GM18519 (cell line): ENCODE data around the gene GORASP1.

Source experiments
- ATAC-seq: cut with Tn5 transposase; IDR thresholded peaks from one replicate; pipeline ENCODE4 v1.9.1; 2021; ENCODE audit warnings: mild to moderate bottlenecking, moderate library complexity; ENCODE audit not compliant: unreplicated experiment, low FRiP score

The GORASP1 gene

GRCh38 chr3:39141171-39141995 is 34.0 kb upstream of the GORASP1 start:
- no peak for ATAC-seq

DNA sequence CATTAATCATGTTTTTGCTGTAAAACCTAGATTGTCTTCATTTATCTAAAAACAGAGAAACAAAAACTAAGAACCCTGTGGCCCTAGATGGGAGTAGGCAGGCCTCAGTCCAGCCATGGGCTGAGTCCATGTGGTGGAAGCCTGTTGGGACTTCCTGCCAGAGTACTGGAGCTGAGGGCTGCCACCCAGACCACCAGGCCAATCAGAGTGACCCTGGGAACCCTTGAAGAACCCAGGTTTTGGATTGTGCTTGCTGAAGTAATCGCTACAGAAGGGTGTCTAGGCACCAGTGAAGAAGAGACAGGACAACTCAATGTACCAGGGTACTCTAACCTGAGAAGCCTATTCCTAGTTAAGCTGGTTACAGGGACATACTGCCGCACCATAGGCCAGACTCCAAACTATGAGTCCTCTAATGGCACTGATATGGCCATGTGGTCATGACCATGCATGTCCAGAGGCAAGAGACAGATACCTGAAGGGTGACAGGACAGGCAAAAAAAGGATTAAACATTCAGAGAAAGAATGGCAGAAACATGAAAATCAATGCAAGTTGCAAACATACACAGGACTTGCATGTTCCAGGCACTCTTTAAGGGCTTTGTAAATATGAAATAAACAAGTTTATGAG is 33.0 kb upstream of the GORASP1 start:
- no peak for ATAC-seq

DNA sequence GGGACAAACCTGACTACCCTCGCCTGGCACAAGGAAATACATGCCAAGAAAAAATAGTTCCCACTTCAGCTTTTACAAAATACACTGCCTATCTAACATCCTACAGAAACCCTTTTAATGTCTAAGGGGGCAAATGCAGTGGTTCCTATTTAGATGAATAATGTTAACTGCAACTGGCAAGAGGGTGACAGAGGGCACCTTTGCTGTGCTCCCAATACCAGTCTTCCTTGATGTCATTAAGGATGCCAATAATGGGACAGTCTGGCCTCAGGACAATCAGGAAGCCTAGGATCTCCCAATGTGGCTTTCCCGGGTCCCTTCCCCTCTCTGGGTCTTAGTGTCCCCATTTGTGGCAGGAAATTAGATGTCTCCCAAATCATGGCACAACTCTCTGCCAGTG is 32.0 kb upstream of the GORASP1 start:
- no peak for ATAC-seq

DNA sequence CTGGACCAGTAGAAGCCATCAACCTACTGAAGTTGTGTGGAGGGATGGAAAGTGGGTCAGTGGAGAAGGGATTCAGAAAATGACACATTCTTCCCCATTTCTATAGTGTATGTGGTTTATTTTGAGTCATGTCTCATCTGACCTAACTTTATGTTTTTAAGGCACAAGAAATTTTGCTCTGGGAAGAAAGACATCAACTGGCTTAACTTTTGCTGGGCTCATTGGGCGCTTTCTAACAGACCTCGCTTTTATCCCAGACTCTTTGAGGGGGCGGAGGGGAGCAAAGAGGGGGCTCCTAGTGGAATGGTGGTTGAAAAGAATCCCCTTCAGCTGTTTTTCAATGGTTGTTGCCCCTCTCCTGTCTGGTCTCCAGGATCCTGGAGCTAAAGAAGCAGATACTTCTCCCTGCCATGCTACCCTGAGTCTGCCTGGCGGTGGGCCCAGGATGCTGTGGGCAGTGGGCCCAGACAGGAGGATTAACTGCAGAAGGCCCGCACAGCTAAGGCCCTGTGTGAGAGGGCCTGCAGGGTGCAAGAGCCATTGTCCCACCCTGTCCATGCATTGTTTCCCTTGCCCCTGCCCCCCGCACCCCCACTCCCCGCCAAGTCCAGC is 31.5 kb upstream of the GORASP1 start:
- no peak for ATAC-seq

GRCh38 chr3:39137991-39138803 is 30.8 kb upstream of the GORASP1 start:
- no peak for ATAC-seq

- no peak for ATAC-seq
These were observed 30.1 kb upstream of the GORASP1 start for GRCh38 chr3:39137435-39137936.

DNA sequence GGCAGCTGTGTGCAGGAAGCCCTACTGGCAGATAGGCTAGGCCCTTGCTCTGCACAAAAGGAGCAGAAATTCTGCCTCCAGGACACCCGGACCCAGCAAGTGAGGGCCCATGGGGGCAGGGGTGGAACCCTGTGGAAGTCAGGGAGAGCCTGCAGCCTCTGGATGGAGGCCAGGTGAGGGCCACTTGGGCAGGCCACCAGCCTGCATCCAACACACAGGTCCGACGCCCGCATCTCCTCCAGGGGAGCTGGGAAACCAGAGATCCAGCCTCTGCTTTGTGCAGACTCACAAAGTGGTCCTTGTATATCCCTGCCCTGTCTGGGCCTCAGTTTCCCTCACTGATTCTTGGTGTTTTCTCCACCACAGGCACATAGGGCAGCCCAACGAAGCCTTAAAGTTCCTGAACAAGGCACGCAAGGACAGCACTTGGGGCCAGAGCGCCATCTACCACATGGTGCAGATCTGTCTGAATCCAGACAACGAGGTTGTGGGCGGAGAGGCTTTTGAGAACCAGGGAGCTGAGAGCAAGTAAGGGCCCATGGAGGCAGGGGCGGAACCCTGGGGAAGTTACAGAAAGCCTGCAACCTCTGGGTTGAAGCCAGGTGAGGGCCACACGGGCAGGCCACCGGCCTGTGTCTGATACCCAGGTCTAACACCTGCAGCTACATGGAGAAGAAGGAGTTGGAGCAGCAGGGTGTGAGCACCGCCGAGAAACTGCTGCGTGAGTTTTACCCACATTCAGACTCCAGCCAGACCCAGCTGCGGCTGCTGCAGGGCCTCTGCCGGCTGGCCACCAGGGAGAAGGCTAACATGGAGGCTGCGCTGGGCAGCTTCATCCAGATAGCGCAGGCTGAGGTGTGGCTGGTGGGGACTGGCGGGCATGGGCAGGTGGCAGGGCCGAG is 29.4 kb upstream of the GORASP1 start:
- no peak for ATAC-seq

DNA sequence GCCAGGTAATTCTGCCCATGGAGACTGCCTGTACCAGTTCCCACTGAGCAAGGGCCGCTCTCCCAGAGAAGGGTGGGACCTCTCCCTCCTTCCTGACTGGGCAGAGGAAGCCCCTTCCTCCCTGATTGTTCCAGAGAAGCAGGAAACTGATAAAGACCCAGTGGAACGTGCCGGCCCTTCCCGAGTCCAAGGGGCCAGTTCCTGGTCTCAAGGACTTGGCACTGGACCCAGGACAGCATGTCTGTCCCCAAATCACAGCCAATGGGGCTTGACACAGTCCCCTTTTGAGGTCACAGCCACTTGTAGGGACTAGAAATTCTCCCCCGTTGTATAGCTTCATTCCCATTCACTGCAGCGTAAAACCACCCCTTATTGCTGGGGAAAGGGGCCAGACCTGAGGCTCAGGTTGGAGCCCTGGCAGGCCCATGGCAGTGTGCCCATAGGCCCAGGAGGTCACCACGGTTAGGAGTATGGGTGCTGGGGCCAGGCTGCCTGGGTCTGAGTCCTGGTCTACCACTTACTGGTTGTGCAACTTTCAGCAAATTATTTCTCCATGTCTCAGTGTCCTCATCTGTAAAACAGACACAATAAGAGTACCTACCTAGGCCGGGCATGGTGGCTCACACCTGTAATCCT is 27.9 kb upstream of the GORASP1 start:
- ATAC-seq = no peak

- no peak for ATAC-seq
These were observed 26.9 kb upstream of the GORASP1 start for GRCh38 chr3:39134305-39134704.

- ATAC-seq = no peak
These were observed 26.4 kb upstream of the GORASP1 start for GRCh38 chr3:39133822-39134221.

DNA sequence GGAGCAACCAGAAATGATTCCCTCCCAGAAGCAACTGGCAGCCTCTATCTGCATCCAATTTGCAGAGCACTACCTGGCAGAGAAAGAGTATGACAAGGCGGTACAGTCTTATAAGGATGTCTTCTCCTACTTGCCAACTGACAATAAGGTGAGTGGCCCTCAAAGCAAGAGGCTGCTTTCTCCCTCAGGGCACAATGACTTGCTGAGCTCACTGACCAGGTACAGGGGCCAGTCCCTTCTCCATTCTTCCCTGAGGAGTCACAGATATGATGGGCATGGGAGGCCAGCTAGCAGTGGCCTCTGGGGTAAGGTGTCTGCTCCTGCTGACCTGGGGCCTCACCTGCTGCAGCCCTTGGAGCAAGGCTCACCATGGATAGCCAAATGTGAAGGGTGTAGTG is 25.7 kb upstream of the GORASP1 start:
- no peak for ATAC-seq

- no peak for ATAC-seq
These were observed 25.0 kb upstream of the GORASP1 start for GRCh38 chr3:39132096-39133092.

DNA sequence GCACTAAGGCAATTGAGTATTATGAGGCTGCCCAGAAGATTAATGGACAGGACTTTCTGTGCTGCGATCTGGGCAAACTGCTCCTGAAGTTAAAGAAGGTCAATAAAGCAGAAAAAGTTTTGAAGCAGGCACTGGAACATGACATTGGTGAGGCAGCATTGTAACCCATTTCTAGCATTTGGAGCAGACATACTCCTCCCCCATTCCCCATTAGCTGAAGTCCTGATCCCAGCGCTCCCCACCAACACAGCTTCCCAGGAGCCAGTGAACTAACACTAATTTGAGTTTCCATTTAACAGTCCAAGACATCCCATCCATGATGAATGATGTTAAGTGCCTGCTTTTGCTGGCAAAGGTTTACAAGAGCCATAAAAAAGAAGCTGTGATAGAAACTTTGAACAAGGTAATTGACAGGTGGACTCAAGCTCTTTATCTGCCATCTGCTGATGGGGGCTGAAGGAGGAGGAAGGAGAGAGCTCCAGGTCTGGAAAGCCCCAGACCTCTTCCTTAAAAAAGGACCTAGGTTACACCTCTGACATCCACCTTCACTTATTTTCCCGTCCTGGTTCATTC is 23.4 kb upstream of the GORASP1 start:
- no peak for ATAC-seq

- ATAC-seq = no peak
These were observed 22.6 kb upstream of the GORASP1 start for GRCh38 chr3:39130026-39130425.

DNA sequence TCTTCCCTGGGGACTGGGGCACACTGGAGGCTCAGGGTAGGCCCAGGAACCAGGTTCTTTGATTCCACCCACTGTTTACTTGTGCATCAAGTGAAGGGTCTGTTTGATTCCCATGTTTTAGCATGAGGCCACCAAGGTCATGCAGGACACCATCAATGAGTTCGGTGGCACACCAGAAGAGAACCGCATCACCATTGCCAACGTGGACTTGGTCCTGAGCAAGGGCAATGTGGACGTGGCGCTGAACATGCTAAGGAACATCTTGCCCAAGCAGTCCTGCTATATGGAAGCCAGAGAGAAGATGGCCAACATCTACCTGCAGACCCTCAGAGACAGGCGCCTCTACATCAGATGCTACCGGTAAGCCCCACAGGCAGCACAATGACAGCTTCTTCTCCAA is 21.5 kb upstream of the GORASP1 start:
- ATAC-seq = no peak

GRCh38 chr3:39127908-39128304 is 20.5 kb upstream of the GORASP1 start:
- ATAC-seq = no peak

- ATAC-seq = no peak
These were observed 20.0 kb upstream of the GORASP1 start for GRCh38 chr3:39127269-39127907.
